Stimulated activated CD4-positive, alpha-beta T cell treated with anti-CD3 and anti-CD28 coated beads, Interleukin-15, amount 100 ng/mL, for 1 hour (primary cell): ENCODE results near the gene EPM2AIP1.
"Not testable (repeated sequence)": the region's sequence is repeated elsewhere in the genome, so short reads cannot be mapped to it uniquely, and the experiment has no call there.

ENCODE experiments used
- DNase-seq, 2 donors: peaks; one replicate each; pipeline ENCODE4 v3.0.0-alpha.2; 2020; ENCODE audit warnings: low read depth in 1 of 2, low spot score in 1 of 2

EPM2AIP1 gene

DNA sequence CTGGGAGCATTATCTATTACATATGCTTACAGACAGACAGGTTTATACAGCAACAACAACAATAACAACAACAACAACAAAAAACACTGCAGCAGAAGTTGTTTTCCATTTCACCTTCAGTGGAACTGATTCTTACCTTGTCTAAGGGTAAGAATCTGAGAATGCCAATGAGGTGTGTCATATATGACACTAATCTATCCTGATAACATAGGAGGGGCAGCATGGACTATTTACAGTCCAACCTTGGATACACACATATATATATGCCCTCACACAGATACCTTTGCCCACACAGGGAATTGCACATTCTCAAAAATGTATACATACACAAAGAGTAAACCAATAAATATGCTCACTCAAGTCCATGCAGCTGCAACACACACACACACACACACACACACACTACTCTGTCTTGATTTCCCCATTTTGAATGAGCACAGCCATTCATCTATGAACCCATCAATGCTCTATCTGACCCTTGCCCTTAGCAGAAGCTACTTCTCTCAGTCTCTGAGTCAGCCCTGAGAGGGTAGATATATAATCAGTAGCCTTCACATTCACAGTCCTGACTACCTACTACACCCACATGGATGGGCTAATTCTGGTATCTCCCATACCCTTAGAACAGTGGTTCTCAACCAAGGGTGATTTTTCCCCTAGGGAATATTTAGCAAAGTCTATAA, 38.3 kb downstream of the EPM2AIP1 start:
- no peak for DNase-seq

DNA sequence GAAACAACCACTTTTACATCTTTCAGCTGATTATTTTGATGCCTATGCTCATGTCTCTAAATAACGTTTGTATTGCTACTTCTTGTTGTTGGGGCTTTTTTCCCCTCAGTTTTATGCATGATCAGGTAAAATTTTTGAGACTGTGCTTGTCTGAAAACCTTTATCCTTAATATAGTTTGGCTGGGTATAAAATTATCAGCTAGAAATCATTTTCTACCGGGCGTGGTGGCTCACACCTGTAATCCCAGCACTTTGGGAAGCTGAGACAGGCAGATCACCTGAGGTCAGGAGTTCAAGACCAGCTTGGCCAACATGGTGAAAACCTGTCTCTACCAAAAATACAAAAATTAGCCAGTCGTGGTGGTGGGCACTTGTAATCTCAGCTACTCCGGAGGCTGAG, 45.1 kb downstream of the EPM2AIP1 start:
- not testable (repeated sequence) for DNase-seq

DNA sequence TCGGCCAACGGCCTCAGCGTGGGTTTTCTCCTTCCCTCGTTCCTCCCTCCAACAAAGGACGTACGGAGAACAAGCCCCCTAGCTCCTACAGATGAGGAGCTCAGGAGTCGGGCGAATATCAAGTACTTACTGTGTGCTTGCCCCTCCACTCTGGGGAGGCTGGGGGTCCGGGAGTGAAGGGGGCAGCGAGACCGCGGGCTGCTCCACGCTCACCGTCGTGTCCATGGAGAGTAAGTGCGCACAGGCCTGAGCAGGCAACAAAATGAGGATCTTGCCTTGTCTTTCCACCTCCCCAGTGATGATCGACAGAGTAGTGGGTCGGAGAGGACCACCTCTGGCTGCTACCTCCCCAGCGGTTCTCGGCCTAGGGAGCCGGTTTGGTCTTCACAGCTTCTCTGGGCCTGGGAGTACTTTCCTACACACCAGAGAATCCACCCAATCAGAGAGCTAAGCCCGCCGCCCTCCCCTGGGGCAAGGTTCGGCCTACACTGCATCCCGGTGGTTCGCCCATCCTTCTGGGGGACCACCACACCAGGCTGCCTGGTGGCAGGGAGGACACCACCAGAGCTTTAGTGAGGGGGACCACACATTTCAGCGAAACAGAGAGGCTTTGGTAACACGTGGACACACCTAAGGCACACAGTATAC, 47.5 kb downstream of the EPM2AIP1 start:
- DNase-seq, result no peak

DNA sequence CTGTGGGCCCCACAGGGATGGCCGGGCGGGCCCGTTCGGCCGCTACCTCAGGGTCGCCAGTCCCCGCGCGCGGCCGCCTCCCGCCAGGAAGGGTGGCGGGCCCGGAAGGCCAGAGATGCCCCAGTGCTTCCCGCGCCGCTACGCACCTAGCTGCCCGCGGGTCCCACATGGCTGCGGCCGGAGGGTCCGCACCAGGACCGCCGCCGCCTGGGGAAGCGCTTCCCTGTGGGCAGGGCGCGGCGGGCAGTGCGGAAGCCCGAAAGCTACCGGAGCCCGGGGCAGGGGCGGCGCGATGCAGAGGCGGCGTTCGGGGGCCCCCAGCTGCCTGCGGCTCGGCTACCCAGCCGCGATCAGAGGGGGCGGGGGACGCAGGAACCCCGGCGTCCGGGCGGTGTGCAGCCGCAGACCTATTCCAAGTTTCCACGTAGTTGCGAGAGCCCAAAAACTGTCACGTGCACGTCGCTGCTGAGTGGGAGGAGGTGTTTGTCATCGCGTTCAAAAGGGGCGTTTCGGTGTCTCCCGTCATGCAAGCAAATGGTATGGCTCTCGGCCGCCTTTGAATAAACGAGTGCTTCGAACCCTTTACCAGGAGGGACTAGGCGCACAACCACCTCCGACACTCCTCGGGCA, 48.2 kb downstream of the EPM2AIP1 start, which contains the start of gene TRANK1:
TSS of gene TRANK1 (minus strand) at position 414 of the 630 bp plus-strand sequence. CDS start at position 169, 245 bp downstream.
- DNase-seq, result peak; percentile 55 to 71

DNA sequence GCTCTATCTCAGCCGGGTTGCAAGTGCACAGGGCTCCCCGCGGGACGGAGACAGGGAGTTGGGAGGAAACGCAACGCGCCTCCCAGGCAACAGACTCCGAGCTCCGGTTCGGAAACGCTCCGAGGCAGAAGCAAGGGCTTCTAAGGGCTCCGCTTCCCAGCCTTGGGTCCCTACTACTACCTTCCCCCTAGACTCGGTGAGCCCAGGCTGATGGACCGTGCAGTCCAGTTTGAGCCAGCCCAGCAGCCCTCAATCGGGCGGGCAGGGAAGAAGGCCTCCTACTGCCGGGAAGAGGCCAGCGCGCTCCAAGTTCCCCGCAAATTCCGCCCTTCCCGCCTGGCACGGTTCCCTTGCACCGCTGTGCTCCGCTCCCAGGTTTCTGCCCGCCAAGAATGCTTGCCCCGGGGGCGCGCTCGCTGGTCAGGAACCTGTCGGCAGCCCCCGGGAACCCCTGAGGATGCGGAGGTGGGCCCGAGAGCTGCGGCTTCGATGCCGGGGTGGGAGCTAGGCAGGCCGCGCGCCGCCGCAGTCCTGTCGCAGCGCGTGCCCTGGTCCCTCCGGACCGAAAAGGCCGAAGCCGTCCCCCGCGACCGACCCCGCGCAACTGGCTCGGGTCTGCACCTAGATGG, 48.8 kb downstream of the EPM2AIP1 start:
- DNase-seq, result peak in 1 of 2 donors; percentile 35

DNA sequence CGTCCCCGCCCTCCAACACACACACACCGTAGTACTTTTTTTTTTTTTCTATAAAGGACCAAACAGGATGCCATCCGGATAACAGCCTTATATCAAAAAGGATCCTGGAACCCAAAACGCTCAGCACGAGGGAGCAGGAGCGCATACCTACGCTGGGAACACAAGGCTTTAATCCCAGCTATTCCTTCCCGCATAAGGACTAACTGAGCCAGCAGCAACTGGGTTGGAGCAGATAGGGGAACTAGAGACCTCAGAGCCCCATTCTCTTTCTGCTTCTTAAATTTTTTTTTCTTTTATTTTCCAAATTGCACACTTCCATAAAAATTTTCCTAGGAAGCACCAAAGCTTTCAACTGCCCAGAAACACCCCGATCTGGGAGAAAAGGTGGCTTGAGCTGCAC, 49.3 kb downstream of the EPM2AIP1 start:
- no peak for DNase-seq

DNA sequence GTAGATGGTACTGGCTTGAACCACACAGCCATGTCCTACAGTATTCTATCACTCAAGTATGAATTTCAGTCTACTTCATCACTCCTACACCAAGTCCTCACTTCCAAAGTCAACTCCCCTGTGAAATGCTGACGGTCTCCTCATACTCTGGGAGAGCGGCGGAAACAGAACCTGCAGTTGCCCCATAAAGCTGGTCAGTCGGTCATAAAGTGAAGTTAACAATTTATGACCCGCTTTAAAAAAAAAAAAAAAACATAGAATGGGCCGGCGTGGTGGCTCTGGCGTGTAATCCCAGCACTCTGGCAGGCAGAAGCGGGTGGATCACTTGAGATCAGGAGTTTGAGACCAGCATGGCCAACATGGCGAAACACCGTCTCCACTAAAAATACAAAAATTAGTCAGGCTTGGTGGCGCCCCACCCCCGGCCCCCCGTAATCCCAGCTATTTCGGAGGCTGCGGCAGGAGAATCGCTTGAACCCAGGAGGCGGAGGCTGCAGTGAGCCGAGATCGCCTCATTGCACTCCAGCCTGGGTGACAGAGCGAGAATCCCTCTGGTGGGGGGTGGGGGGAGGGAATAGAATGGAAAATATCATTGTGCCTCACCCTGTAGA, 50.2 kb downstream of the EPM2AIP1 start:
- DNase-seq, result no peak

DNA sequence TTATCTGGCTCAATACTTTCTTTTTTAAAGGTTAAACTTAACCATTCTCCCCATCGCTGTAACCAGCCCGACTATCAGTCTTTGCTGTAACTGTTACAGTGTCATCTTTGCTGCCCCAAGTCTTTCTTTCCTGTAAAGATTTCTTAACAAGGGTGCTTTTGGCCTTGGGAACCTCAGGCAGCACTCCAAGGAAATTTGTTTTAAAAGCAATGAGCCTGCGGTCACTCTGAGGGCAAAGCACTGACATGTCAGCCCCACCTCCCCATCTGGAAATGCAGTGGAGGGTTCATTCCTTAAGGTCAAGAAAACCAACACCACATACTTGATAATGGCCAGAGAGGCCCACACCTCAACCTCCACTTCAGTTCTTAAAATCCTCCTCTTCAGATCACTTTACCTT, 51.3 kb downstream of the EPM2AIP1 start:
- no peak for DNase-seq

DNA sequence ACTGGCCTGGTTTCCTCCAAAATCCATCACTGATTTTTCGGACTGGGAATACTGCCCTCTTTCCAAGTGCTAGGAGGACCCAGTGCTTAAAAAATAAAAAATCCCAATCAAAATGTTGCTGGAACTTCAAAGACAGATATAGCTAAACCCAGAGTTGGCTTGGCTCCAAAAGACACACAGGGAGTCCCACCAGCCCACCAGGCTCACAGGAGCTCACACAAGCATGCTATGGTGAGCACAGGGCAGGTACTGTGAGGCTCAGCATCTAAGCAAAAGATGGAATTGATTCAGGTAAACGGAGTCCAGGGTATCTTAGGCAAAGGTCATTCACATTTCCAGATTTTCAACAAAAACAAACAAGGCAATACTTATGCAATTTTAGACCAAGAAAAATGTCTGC, 51.8 kb downstream of the EPM2AIP1 start:
- DNase-seq, result no peak

DNA sequence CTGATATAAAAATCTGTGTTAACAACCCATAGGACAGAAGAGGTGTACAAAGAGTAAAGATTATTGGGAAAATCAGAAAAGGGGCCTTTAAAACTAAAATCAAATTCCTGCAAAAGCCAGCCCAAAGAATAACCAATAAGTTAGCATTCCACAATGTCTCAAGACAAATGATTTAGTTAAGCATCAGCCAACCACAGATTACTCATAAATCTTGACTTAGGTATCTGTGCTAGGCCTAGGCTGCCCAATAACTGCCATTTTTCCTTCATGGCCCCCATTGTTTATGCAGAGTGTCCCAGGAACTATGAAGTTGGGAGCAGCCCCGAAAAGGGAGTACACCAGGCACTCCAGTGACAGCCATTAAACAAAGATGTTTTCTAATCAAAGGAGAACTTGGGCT, 55.4 kb downstream of the EPM2AIP1 start:
- DNase-seq, result no peak
